Measurements from ENCODE around the gene SH3PXD2A.

Gene SH3PXD2A

DNA sequence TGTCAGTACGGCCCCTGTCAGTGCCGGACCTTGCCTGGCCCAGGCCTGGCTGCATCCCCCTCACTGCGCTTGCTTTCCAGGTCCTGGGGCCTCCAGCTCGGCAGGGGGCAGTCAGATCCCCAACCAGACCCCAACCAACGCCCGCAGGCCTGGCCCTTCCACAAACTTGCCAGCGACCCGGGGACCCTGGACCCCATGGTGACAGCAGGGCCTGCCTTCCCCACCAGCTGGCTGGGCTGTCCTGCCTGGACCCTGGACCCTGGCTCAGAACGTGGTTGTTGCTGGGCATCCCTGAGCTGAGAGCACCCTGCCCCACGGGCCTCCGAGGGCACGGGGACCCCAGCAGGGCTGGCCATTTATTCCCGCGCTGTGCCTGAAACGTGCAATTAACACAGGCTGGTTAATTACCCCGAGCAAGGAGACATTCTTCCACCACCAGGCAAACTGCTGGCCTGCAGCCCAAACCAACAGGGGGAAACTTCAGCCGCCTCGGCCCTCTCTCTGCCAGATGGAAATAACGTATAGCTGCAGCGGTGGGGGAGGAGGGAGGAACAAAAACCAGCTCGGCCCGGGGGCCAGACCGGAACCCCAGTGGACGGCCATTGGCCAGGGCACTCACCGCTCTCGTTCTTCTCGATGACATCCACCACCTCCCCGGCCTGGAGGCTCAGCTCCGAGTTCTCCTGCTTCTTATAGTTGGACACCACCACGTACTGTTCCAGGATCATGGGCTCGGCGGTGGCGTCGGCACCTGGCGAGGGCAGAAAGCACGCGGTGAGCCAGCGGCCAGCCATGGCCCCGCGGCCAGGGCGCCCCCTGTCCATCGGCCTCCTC is 194.8 kb downstream of the SH3PXD2A start:
- Histone ChIP-seq H2AFZ (ENCODE audit: low read depth) (no peak overlapping the region), H3K79me2 (ENCODE audit: insufficient read depth, low read depth) (no peaks in the 10 kb centered on the region), H3K27me3 (ENCODE audit: insufficient read depth, low read depth) (no peaks in the 10 kb centered on the region), H4K20me1 (ENCODE audit: insufficient read depth) (no peaks in the 10 kb centered on the region), H3K36me3 (ENCODE audit: insufficient read depth) (no peaks in the 10 kb centered on the region), H3K4me3 (IDR thresholded peaks at IDR 0.05; ENCODE audit: insufficient read depth, low read depth, low read length) (no peak overlapping the region), H3K4me1 (ENCODE audit: low read depth, poor library complexity, severe bottlenecking) (peaks cover 9% of the 10 kb centered on the region), H3K27ac (no peak overlapping the region), H3K4me2 (no peak overlapping the region), H3K9ac (no peak overlapping the region)
- TF ChIP-seq, protein P1, sequence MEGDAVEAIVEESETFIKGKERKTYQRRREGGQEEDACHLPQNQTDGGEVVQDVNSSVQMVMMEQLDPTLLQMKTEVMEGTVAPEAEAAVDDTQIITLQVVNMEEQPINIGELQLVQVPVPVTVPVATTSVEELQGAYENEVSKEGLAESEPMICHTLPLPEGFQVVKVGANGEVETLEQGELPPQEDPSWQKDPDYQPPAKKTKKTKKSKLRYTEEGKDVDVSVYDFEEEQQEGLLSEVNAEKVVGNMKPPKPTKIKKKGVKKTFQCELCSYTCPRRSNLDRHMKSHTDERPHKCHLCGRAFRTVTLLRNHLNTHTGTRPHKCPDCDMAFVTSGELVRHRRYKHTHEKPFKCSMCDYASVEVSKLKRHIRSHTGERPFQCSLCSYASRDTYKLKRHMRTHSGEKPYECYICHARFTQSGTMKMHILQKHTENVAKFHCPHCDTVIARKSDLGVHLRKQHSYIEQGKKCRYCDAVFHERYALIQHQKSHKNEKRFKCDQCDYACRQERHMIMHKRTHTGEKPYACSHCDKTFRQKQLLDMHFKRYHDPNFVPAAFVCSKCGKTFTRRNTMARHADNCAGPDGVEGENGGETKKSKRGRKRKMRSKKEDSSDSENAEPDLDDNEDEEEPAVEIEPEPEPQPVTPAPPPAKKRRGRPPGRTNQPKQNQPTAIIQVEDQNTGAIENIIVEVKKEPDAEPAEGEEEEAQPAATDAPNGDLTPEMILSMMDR (conservative IDR thresholded peaks at IDR 0.05; ENCODE audit: low read depth, low read length), result no peak

DNA sequence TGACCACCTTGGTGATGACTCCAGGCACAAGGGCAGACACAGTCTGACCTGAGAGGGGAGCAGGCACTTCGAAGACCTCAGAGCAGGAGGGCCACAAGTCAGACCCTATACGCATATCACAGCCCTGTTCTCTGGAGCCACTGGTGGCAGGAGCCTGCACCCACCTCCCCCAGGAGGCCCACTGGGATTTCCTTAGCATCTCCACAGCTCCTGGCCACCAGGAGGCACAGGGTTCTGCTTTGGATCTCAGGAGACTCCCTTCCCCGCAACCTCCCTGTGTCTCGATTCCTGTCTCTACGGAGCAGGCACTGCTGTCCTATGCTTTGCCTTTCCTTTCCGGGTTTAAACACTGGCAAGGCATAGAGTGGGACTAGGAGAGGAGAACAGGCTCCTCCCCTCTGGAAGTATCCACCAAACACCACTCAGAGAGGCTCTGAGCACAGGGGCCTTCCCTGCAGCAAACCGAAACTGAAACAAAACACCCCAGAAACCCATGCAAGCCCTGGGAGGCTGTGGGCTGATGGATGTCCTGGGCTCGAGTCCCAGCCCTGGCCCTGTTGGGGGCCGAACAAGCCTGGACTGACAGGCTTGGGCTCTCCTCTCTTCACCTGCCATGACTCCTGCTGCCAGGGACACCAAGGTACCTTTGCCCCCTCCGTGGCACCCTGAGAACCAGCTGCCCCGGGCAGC is 195.6 kb downstream of the SH3PXD2A start:
- H3K27me3 ChIP-seq (ENCODE audit: insufficient read depth, low read depth), result no peaks in the 10 kb centered on the region
- no peak overlapping the region for H3K9ac ChIP-seq
- peaks cover 9% of the 10 kb centered on the region for H3K4me1 ChIP-seq (ENCODE audit: low read depth, poor library complexity, severe bottlenecking)
- no peak overlapping the region for H3K4me2 ChIP-seq
- H4K20me1 ChIP-seq (ENCODE audit: insufficient read depth), result no peaks in the 10 kb centered on the region
- no peak overlapping the region for H3K4me3 ChIP-seq (IDR thresholded peaks at IDR 0.05; ENCODE audit: insufficient read depth, low read depth, low read length)
- no peaks in the 10 kb centered on the region for H3K36me3 ChIP-seq (ENCODE audit: insufficient read depth)
- no peak overlapping the region for H2AFZ ChIP-seq (ENCODE audit: low read depth)
- no peaks in the 10 kb centered on the region for H3K79me2 ChIP-seq (ENCODE audit: insufficient read depth, low read depth)
- no peak overlapping the region for H3K27ac ChIP-seq
- TF ChIP-seq, protein P1 (conservative IDR thresholded peaks at IDR 0.05; ENCODE audit: low read depth, low read length), result no peak

DNA sequence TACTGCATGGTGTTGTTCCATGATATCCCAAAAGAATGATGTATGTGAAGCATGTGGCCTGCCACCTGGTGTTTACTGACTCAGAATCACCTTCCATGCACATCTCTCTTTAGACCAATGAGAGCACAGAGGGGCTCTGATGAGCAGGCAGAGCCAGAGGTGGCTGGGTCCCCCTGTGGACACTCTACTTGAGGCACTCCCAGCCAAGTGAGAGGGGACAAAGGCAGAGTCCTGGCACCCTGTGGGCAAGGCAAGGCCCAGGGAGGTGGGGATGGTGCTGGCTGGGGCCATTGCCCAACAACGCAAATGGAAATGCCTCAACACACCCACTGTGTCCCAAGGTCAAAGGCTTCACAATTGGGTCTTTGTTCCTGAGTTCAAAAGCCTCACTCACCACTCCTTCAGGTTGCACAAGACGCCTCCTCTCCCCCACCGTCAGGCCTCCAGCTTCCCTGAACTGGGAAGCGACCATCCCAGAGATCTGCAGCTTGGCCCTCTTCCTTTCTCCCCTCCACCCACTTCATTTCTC is 197.3 kb downstream of the SH3PXD2A start:
- H3K79me2 ChIP-seq (ENCODE audit: insufficient read depth, low read depth), result no peaks in the 10 kb centered on the region
- H3K36me3 ChIP-seq (ENCODE audit: insufficient read depth), result no peaks in the 10 kb centered on the region
- TF ChIP-seq, protein P1 (conservative IDR thresholded peaks at IDR 0.05; ENCODE audit: low read depth, low read length), result no peak
- no peaks in the 10 kb centered on the region for H4K20me1 ChIP-seq (ENCODE audit: insufficient read depth)
- H2AFZ ChIP-seq (ENCODE audit: low read depth), result no peak overlapping the region
- H3K4me1 ChIP-seq (ENCODE audit: low read depth, poor library complexity, severe bottlenecking), result peaks cover 9% of the 10 kb centered on the region
- H3K9ac ChIP-seq, result no peak overlapping the region
- no peaks in the 10 kb centered on the region for H3K27me3 ChIP-seq (ENCODE audit: insufficient read depth, low read depth)
- no peak overlapping the region for H3K4me3 ChIP-seq (IDR thresholded peaks at IDR 0.05; ENCODE audit: insufficient read depth, low read depth, low read length)
- no peak overlapping the region for H3K4me2 ChIP-seq
- H3K27ac ChIP-seq, result no peak overlapping the region

DNA sequence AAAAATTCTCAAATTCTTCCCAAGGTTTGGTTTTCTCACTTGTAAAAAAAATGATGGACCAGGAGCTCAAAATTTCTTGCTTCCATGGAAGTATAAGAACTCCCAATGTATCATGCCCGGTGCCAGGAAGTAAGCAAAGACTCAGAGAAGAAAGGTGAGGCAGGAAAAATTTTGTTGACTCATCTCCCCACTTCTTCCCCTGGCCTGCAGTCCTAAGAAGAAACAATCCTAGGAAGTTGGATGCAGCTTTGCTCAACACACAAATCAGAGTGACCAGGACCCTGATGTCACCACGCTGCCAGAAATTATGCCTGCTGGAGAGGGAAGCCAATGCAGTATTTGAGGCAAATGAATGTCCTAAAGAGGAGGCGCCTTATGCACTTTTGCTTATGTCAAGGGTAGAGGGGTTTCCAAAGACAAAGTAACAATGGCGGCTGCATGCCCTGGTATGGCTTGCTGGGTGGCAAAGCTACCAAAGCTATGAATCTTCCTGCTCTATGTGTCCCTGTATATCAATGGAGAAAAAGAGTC is 198.2 kb downstream of the SH3PXD2A start:
- H2AFZ ChIP-seq (ENCODE audit: low read depth), result no peak overlapping the region
- H3K4me1 ChIP-seq (ENCODE audit: low read depth, poor library complexity, severe bottlenecking), result peaks cover 9% of the 10 kb centered on the region
- TF ChIP-seq, protein P1 (conservative IDR thresholded peaks at IDR 0.05; ENCODE audit: low read depth, low read length), result no peak
- H3K4me3 ChIP-seq (IDR thresholded peaks at IDR 0.05; ENCODE audit: insufficient read depth, low read depth, low read length), result no peak overlapping the region
- no peaks in the 10 kb centered on the region for H3K36me3 ChIP-seq (ENCODE audit: insufficient read depth)
- H3K27me3 ChIP-seq (ENCODE audit: insufficient read depth, low read depth), result no peaks in the 10 kb centered on the region
- H4K20me1 ChIP-seq (ENCODE audit: insufficient read depth), result no peaks in the 10 kb centered on the region
- H3K27ac ChIP-seq, result no peak overlapping the region
- no peaks in the 10 kb centered on the region for H3K79me2 ChIP-seq (ENCODE audit: insufficient read depth, low read depth)
- no peak overlapping the region for H3K9ac ChIP-seq
- no peak overlapping the region for H3K4me2 ChIP-seq

Data from KMS-11 (cell line).